IMR-90 (cell line): Measurements from ENCODE around the gene RIMS4.
A peak's percentile ranks its signal among the peaks of the same experiment; 100 is the strongest.

Experiments used
- CTCF ChIP-seq: conservative IDR thresholded peaks from 2 replicates; pipeline ENCODE4 v1.5.1; 2012; ENCODE audit warnings: mild to moderate bottlenecking, low read depth, low read length, improper control_type of control experiment
- FOS ChIP-seq: fragments of 150-350 bp; IDR thresholded peaks from 2 replicates; pipeline ENCODE4 v1.6.1; 2016; ENCODE audit warnings: low read depth, low read length
- MAFK ChIP-seq: IDR thresholded peaks from 2 replicates; pipeline ENCODE4 v1.6.1; 2012; ENCODE audit warnings: low read depth, low read length, improper control_type of control experiment
- POLR2A ChIP-seq: IDR thresholded peaks from 2 replicates; pipeline ENCODE4 v1.6.1; 2012; ENCODE audit warnings: mild to moderate bottlenecking, low read depth, low read length
- RAD21 ChIP-seq: IDR thresholded peaks from 2 replicates; pipeline ENCODE4 v1.6.1; 2012; ENCODE audit warnings: low read length, improper control_type of control experiment
- SMC3 ChIP-seq: fragments of 150-350 bp; IDR thresholded peaks from 2 replicates; pipeline ENCODE4 v1.6.1; 2016; ENCODE audit warnings: low read depth, mild to moderate bottlenecking, antibody characterized with exemption, low read length, moderate library complexity
- USF2 ChIP-seq: fragments of 150-350 bp; IDR thresholded peaks from 2 replicates; pipeline ENCODE4 v1.6.1; 2017; ENCODE audit warnings: mild to moderate bottlenecking, antibody characterized with exemption, low read length, low read depth
- TF ChIP-seq, protein P1 (sequence below): fragments of 150-350 bp; IDR thresholded peaks from 2 replicates; pipeline ENCODE4 v1.6.1; 2016; ENCODE audit warnings: low read depth, mild to moderate bottlenecking, low read length, moderate library complexity, borderline replicate concordance

- no peak for TF ChIP-seq CTCF
- no peak for TF ChIP-seq POLR2A
- no peak for TF ChIP-seq FOS
- no peak for TF ChIP-seq MAFK
- no peak for TF ChIP-seq RAD21
- TF ChIP-seq, protein P1, sequence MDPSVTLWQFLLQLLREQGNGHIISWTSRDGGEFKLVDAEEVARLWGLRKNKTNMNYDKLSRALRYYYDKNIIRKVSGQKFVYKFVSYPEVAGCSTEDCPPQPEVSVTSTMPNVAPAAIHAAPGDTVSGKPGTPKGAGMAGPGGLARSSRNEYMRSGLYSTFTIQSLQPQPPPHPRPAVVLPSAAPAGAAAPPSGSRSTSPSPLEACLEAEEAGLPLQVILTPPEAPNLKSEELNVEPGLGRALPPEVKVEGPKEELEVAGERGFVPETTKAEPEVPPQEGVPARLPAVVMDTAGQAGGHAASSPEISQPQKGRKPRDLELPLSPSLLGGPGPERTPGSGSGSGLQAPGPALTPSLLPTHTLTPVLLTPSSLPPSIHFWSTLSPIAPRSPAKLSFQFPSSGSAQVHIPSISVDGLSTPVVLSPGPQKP, result no peak
- no peak for TF ChIP-seq SMC3
- 0 out of 2 replicates have a peak, but pooled peaks have one; percentile 15 for TF ChIP-seq USF2
Observed at GRCh38 chr20:44706301-44707017, 103.9 kb downstream of the RIMS4 start.
